Astrocyte of the spinal cord (primary cell): ENCODE results near the gene SOX1.

Source experiments
- DNase-seq: peaks from one replicate; pipeline ENCODE4 v3.0.0; 2011; ENCODE audit warnings: low read depth, low spot score
- H3K4me3 ChIP-seq: 2 replicates; pipeline ENCODE4 v1.5.1; 2011; ENCODE audit warnings: low read depth, mild to moderate bottlenecking, low read length, moderate library complexity
- CTCF ChIP-seq: IDR thresholded peaks from 2 replicates; pipeline ENCODE4 v1.5.1; 2012; ENCODE audit warnings: low read depth, mild to moderate bottlenecking, low read length, inconsistent platforms
- in situ Hi-C: cut with HindIII; loops from 2 replicates; pipeline ENCODE4 v1.10.0; 2017; ENCODE audit warnings: low sequenced_read_pairs

SOX1 gene

GRCh38 chr13:112096959-112097358, 30.0 kb downstream of the SOX1 start:
- no peak overlapping the region for H3K4me3 ChIP-seq
- no peak for TF ChIP-seq CTCF
- in situ Hi-C loops = no loop called here
- DNase-seq = no peak

GRCh38 chr13:112097770-112098169, 30.8 kb downstream of the SOX1 start:
- in situ Hi-C loops = no loop called here
- no peak for DNase-seq
- TF ChIP-seq CTCF = no peak
- H3K4me3 ChIP-seq = no peak overlapping the region

DNA sequence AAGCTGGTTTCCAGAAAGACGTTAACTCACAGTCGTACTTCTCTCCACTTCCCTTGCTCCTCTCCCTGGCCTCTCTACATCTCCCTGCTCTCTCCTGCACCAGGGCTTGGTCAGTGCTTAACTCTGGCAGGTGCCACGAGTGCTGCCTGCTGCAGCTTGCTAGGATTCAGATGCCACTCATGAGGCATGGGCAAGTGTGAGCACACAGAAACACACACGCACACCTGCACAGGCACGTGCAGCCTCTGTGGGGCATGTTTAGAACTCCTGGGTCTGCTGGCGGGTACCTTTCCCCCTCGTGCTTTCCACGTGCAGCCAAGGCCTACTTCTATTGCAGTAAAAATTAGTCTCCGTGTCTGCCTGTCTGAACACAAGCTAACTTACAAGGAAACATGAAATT, 31.8 kb downstream of the SOX1 start:
- in situ Hi-C loops = no loop called here
- no peak overlapping the region for H3K4me3 ChIP-seq

GRCh38 chr13:112101360-112101930, 34.5 kb downstream of the SOX1 start:
- TF ChIP-seq CTCF = no peak
- no peak for DNase-seq
- in situ Hi-C loops = no loop called here

More for the DNA sequence above, 31.8 kb downstream of the SOX1 start:
- no peak for DNase-seq
- no peak for TF ChIP-seq CTCF

GRCh38 chr13:112102243-112102642, 35.3 kb downstream of the SOX1 start:
- DNase-seq = no peak
- TF ChIP-seq CTCF = no peak
- in situ Hi-C loops = no loop called here
- no peak overlapping the region for H3K4me3 ChIP-seq

More at GRCh38 chr13:112101360-112101930, 34.5 kb downstream of the SOX1 start:
- H3K4me3 ChIP-seq = no peak overlapping the region

DNA sequence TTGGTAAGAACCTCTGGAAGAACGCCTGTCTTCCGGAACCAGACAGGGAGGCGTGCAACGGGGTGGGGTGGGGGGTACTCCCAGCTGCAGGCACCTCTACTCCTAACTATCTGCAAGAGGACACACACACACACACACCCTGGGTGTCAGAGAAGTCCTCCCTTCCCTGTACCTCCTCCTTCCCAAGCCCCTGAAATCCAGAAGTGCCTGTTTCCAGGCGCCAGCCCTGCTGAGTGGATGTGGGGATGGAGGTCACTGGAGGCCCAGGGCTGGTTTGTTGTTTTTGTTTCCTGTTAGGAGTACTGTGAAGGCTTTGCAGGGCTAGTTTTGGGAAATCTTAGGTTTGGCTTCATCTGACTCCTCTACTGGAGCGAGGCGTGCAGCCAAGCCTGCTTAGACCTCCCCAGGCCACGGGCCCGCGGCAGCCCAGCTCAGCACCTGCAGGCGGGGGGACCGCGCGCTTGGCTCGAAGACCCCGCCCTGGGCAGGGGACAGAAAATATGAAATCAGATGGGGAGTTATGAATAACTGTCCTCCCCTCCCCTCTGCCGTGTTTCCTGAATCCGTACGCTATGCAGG, 36.4 kb downstream of the SOX1 start:
- DNase-seq = no peak
- in situ Hi-C loops = no loop called here
- no peak overlapping the region for H3K4me3 ChIP-seq
- no peak for TF ChIP-seq CTCF
